OCI-LY3 (cell line): Measurements from ENCODE around the gene GIPC2.

Experiments
- H2AFZ ChIP-seq: fragments of 200-600, 300-600 bp; shearing (Covaris generic); 2 replicates; pipeline ENCODE4 v1.6.0; 2014; ENCODE audit warnings: antibody characterized with exemption, low read depth, low read length
- H3K27ac ChIP-seq: fragments of 200-600, 300-600 bp; sonication (generic); 2 replicates; pipeline ENCODE4 v1.5.1; 2014; ENCODE audit warnings: mild to moderate bottlenecking, low read length, moderate library complexity, mixed read lengths
- H3K27me3 ChIP-seq: fragments of 200-600, 300-600 bp; sonication (generic); 2 replicates; pipeline ENCODE4 v1.6.1; 2014; ENCODE audit warnings: low read depth, low read length, mixed read lengths
- H3K36me3 ChIP-seq: fragments of 200-600, 300-600 bp; sonication (generic); replicated peaks from 2 replicates; pipeline ENCODE3; 2014; ENCODE audit warnings: low read depth, low read length, mixed read lengths
- H3K4me1 ChIP-seq: fragments of 300-600, 200-600 bp; sonication (generic); 2 replicates; pipeline ENCODE4 v1.6.1; 2014; ENCODE audit warnings: low read length, mixed read lengths
- H3K4me2 ChIP-seq: fragments of 200-600, 300-600 bp; sonication (generic); 2 replicates; pipeline ENCODE4 v1.6.1; 2014; ENCODE audit warnings: low read length, mixed read lengths
- H3K4me3 ChIP-seq: fragments of 300-600, 200-600 bp; sonication (generic); 2 replicates; pipeline ENCODE4 v1.5.1; 2014; ENCODE audit warnings: antibody characterized with exemption, mild to moderate bottlenecking, low read length, moderate library complexity
- H3K79me2 ChIP-seq: fragments of 300-600, 200-600 bp; shearing (Covaris generic); 2 replicates; pipeline ENCODE4 v1.6.1; 2014; ENCODE audit warnings: mild to moderate bottlenecking, low read length, mixed read lengths
- H3K9ac ChIP-seq: fragments of 300-600, 200-600 bp; shearing (Covaris generic); 2 replicates; pipeline ENCODE4 v1.6.0; 2014; ENCODE audit warnings: mild to moderate bottlenecking, low read length, moderate library complexity
- H3K9me3 ChIP-seq: fragments of 200-600, 300-600 bp; shearing (Covaris generic); 2 replicates; pipeline ENCODE4 v1.6.1; 2014; ENCODE audit warnings: low read length, mixed read lengths; ENCODE audit not compliant: insufficient read depth
- H4K20me1 ChIP-seq: fragments of 200-600, 300-600 bp; sonication (generic); 2 replicates; pipeline ENCODE4 v1.6.1; 2016; ENCODE audit warnings: low read length, mixed read lengths; ENCODE audit not compliant: insufficient read depth
- CTCF ChIP-seq: fragments of 200-600, 300-600 bp; sonication (generic); IDR thresholded peaks from 2 replicates; pipeline ENCODE4 v1.5.1; 2014; ENCODE audit warnings: antibody characterized with exemption, low read length, low read depth
- EZH2phosphoT487 ChIP-seq: fragments of 200-600 bp; shearing (Covaris generic); IDR thresholded peaks from 2 replicates; pipeline ENCODE4 v1.6.1; 2018; ENCODE audit warnings: antibody characterized with exemption, mixed run types, low read depth

GIPC2 gene

GRCh38 chr1:78038071-78038470 is 7.7 kb upstream of the GIPC2 start:
- Histone ChIP-seq H3K4me2 (no peak overlapping the region), H3K79me2 (no peaks in the 10 kb centered on the region), H3K36me3 (no peaks in the 10 kb centered on the region), H3K9ac (no peak overlapping the region), H3K9me3 (no peaks in the 10 kb centered on the region), H4K20me1 (no peaks in the 10 kb centered on the region), H2AFZ (no peak overlapping the region), H3K27ac (no peak overlapping the region), H3K4me1 (no peaks in the 10 kb centered on the region), H3K27me3 (no peaks in the 10 kb centered on the region), H3K4me3 (no peak overlapping the region)
- no peak for TF ChIP-seq EZH2phosphoT487
- TF ChIP-seq CTCF = no peak

- no peaks in the 10 kb centered on the region for H3K4me1 ChIP-seq
- H3K9ac ChIP-seq = no peak overlapping the region
- H3K4me2 ChIP-seq = no peak overlapping the region
- TF ChIP-seq CTCF (no peak), EZH2phosphoT487 (no peak)
- no peak overlapping the region for H2AFZ ChIP-seq
- no peak overlapping the region for H3K27ac ChIP-seq
- H4K20me1 ChIP-seq = no peaks in the 10 kb centered on the region
- no peaks in the 10 kb centered on the region for H3K27me3 ChIP-seq
- no peaks in the 10 kb centered on the region for H3K79me2 ChIP-seq
- H3K9me3 ChIP-seq = no peaks in the 10 kb centered on the region
- H3K36me3 ChIP-seq = no peaks in the 10 kb centered on the region
- H3K4me3 ChIP-seq = no peak overlapping the region
These were observed 7.3 kb upstream of the GIPC2 start for GRCh38 chr1:78038491-78038939.

GRCh38 chr1:78040484-78041089 is 5.2 kb upstream of the GIPC2 start:
- Histone ChIP-seq H2AFZ (no peak overlapping the region), H3K4me3 (no peak overlapping the region), H3K36me3 (no peaks in the 10 kb centered on the region), H3K4me1 (no peaks in the 10 kb centered on the region), H4K20me1 (no peaks in the 10 kb centered on the region), H3K27me3 (no peaks in the 10 kb centered on the region), H3K27ac (no peak overlapping the region), H3K79me2 (no peaks in the 10 kb centered on the region), H3K4me2 (0 out of 2 replicates have a peak overlapping the region, but pooled peaks have one; percentile 6), H3K9me3 (no peaks in the 10 kb centered on the region), H3K9ac (no peak overlapping the region)
- TF ChIP-seq CTCF (no peak), EZH2phosphoT487 (no peak)

- no peak overlapping the region for H3K4me3 ChIP-seq
- H3K79me2 ChIP-seq = no peaks in the 10 kb centered on the region
- H3K4me2 ChIP-seq = no peak overlapping the region
- no peak overlapping the region for H2AFZ ChIP-seq
- H3K27ac ChIP-seq = no peak overlapping the region
- H3K36me3 ChIP-seq = no peaks in the 10 kb centered on the region
- TF ChIP-seq CTCF (no peak), EZH2phosphoT487 (no peak)
- no peaks in the 10 kb centered on the region for H3K27me3 ChIP-seq
- H3K9me3 ChIP-seq = no peaks in the 10 kb centered on the region
- no peaks in the 10 kb centered on the region for H3K4me1 ChIP-seq
- no peaks in the 10 kb centered on the region for H4K20me1 ChIP-seq
- no peak overlapping the region for H3K9ac ChIP-seq
These were observed 2.3 kb upstream of the GIPC2 start for GRCh38 chr1:78043436-78043835.
